Smooth muscle cell (in vitro differentiated cells): Measurements from ENCODE around the gene PVR. TPM values are rescaled to one million over a fixed set of nuclear protein-coding genes. Genes with fewer than 3 reads are reported as not detected.

Source experiments
- DNase-seq: peaks from one replicate; lab custom pipeline; 2025; ENCODE audit not compliant: unreplicated experiment; lab: John Stamatoyannopoulos, UW
- H2AFZ ChIP-seq: fragments of 200-600 bp; sonication (generic); 2 replicates; pipeline ENCODE4 v1.6.0; 2016; ENCODE audit warnings: antibody characterized with exemption, low read depth, mild to moderate bottlenecking
- H3F3A ChIP-seq: fragments of 200-600 bp; sonication (generic); 2 replicates; pipeline ENCODE4 v1.6.0; 2017; ENCODE audit warnings: antibody characterized with exemption, low read depth
- H3K27ac ChIP-seq: fragments of 200-600 bp; sonication (generic); 2 replicates; pipeline ENCODE4 v1.5.1; 2016; ENCODE audit warnings: low read depth, mild to moderate bottlenecking
- H3K27me3 ChIP-seq: fragments of 200-600 bp; sonication (generic); 2 replicates; pipeline ENCODE4 v1.6.1; 2016; ENCODE audit warnings: low read depth, mild to moderate bottlenecking
- H3K36me3 ChIP-seq: fragments of 200-600 bp; sonication (generic); 2 replicates; pipeline ENCODE4 v1.5.1; 2016; ENCODE audit warnings: low read depth
- H3K4me1 ChIP-seq: fragments of 200-600 bp; sonication (generic); 2 replicates; pipeline ENCODE4 v1.5.1; 2016; ENCODE audit warnings: low read depth
- H3K4me2 ChIP-seq: fragments of 200-600 bp; sonication (generic); 2 replicates; pipeline ENCODE4 v1.6.0; 2016; ENCODE audit warnings: mild to moderate bottlenecking
- H3K4me3 ChIP-seq: fragments of 200-600 bp; sonication (generic); 2 replicates; pipeline ENCODE4 v1.5.1; 2016; ENCODE audit warnings: mild to moderate bottlenecking
- H3K79me2 ChIP-seq: fragments of 200-600 bp; sonication (generic); 2 replicates; pipeline ENCODE4 v1.6.0; 2016; ENCODE audit warnings: low read depth, mild to moderate bottlenecking
- H3K9ac ChIP-seq: fragments of 200-600 bp; sonication (generic); 2 replicates; pipeline ENCODE4 v1.6.0; 2016; ENCODE audit warnings: low read depth
- H3K9me3 ChIP-seq: fragments of 200-600 bp; sonication (generic); replicated peaks from 2 replicates; pipeline ENCODE4 v1.5.1; 2016; ENCODE audit warnings: low read depth
- H4K20me1 ChIP-seq: fragments of 200-600 bp; sonication (generic); 2 replicates; pipeline ENCODE4 v1.6.0; 2016; ENCODE audit warnings: low read depth
- WGBS: methylation state at CpG from one replicate; pipeline ENCODE4 v1.1.7; 2016; ENCODE audit warnings: low lambda C conversion rate; 5-methylcytosine and 5-hydroxymethylcytosine counted together
- polyA plus RNA-seq: library from polyadenylated mRNA; unstranded; fragments of >200 nt; fragmentation: Nextera tagmentation; extraction: Ambion mirVana; gene quantifications from 2 replicates; pipeline ENCODE4 v1.2.1, GENCODE V29; 2016
- total RNA-seq: library from RNA; depleted of rRNA; stranded (reverse); fragments of >200 nt; gene quantifications from 2 replicates; pipeline ENCODE4 v1.2.3, GENCODE V29; 2014
- TF ChIP-seq, protein P1 (sequence below): fragments of 200-600 bp; sonication (generic); IDR thresholded peaks from 2 replicates; pipeline ENCODE4 v1.5.1; 2017; ENCODE audit warnings: borderline replicate concordance, mild to moderate bottlenecking, antibody characterized with exemption; ENCODE audit not compliant: insufficient read depth, poor library complexity, severe bottlenecking

PVR gene
- total and polyA plus RNA-seq, 2 experiments from 2014 or later = 25.4 to 35.0 TPM

DNA sequence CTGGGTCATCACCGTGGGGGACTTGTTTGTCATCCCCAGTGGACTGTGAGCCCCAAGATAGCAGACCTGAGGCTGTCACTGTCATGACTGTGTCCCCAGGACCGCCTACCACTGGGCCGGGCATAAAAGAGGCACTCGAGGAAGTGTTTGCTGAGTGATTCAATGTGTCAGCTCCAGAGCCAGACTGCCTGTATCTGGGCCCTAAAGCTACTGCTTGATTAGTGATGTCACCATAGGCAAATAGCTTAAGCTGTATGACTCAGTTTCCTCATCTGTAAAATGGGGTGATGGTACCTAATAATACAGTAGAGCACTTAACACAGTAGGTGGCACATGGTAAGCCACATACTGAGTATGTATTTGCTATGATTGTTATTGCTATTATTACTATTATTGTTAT, 16.4 kb downstream of the PVR start:
- H3K36me3 ChIP-seq = peaks cover 3% of the 10 kb centered on the region

DNA sequence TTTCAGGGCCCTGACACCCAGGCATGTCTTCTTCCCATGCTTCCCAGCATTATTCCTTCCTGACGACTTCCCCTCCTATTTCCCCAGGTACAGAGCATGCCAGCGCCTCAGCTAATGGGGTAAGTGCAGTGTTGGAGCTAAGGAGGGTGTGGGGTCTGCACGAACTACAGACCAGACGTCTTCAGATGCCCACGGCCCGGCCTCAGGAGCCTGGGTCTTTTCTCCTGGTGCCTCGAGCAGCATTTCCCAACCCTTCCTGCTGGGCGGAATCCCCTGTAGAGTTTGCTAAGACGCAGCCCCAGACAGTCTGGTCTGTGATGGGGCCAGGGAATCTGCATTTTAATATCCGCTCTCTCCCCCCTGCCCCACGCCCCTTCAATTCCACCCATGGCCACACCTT, 17.5 kb downstream of the PVR start:
- no peak overlapping the region for H3K4me2 ChIP-seq
- DNase-seq = no peak
- TF ChIP-seq, protein P1, sequence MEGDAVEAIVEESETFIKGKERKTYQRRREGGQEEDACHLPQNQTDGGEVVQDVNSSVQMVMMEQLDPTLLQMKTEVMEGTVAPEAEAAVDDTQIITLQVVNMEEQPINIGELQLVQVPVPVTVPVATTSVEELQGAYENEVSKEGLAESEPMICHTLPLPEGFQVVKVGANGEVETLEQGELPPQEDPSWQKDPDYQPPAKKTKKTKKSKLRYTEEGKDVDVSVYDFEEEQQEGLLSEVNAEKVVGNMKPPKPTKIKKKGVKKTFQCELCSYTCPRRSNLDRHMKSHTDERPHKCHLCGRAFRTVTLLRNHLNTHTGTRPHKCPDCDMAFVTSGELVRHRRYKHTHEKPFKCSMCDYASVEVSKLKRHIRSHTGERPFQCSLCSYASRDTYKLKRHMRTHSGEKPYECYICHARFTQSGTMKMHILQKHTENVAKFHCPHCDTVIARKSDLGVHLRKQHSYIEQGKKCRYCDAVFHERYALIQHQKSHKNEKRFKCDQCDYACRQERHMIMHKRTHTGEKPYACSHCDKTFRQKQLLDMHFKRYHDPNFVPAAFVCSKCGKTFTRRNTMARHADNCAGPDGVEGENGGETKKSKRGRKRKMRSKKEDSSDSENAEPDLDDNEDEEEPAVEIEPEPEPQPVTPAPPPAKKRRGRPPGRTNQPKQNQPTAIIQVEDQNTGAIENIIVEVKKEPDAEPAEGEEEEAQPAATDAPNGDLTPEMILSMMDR = no peak
- H3K36me3 ChIP-seq = no peaks in the 10 kb centered on the region
- H3K9me3 ChIP-seq = no peaks in the 10 kb centered on the region
- 94% methylated on average over 11 of the region's 11 CpGs for WGBS
- no peaks in the 10 kb centered on the region for H3K4me1 ChIP-seq
- H3K79me2 ChIP-seq = no peaks in the 10 kb centered on the region
- H3K27me3 ChIP-seq = no peaks in the 10 kb centered on the region
- H3F3A ChIP-seq = no peaks in the 10 kb centered on the region
- no peak overlapping the region for H2AFZ ChIP-seq
- no peak overlapping the region for H3K4me3 ChIP-seq
- no peak overlapping the region for H3K9ac ChIP-seq
- H4K20me1 ChIP-seq = no peaks in the 10 kb centered on the region
- H3K27ac ChIP-seq = no peak overlapping the region

More for the DNA sequence above, 16.4 kb downstream of the PVR start:
- Histone ChIP-seq H3K4me1 (no peaks in the 10 kb centered on the region), H4K20me1 (no peaks in the 10 kb centered on the region), H2AFZ (no peak overlapping the region), H3K27ac (no peak overlapping the region), H3K4me2 (no peak overlapping the region), H3K4me3 (no peak overlapping the region), H3K9me3 (no peaks in the 10 kb centered on the region), H3K9ac (no peak overlapping the region), H3K79me2 (no peaks in the 10 kb centered on the region), H3F3A (no peaks in the 10 kb centered on the region), H3K27me3 (no peaks in the 10 kb centered on the region)
- TF ChIP-seq, protein P1 = no peak
- no peak for DNase-seq
- WGBS = 93% methylated on average over 4 of the region's 4 CpGs

DNA sequence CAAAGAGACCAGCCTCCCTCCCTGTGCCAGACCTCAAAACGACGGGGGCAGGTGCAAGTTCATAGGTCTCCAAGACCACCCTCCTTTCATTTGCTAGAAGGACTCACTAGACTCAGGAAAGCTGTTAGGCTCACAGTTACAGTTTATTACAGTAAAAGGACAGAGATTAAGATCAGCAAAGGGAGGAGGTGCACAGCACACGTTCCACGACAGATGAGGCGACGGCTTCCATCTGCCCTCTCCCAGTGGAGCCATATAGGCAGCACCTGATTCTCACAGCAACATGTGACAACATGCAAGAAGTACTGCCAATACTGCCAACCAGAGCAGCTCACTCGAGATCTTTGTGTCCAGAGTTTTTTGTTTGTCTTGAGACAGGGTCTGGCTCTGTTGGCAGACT, 18.2 kb downstream of the PVR start:
- H3K9ac ChIP-seq = no peak overlapping the region
- no peaks in the 10 kb centered on the region for H3K27me3 ChIP-seq
- no peak overlapping the region for H3K27ac ChIP-seq
- no peaks in the 10 kb centered on the region for H3K9me3 ChIP-seq
- no peaks in the 10 kb centered on the region for H3K36me3 ChIP-seq
- H3K79me2 ChIP-seq = no peaks in the 10 kb centered on the region
- WGBS = 83% methylated on average over 7 of the region's 7 CpGs
- H3F3A ChIP-seq = no peaks in the 10 kb centered on the region
- H3K4me2 ChIP-seq = no peak overlapping the region
- TF ChIP-seq, protein P1 = no peak
- H3K4me3 ChIP-seq = no peak overlapping the region
- no peak for DNase-seq
- no peaks in the 10 kb centered on the region for H4K20me1 ChIP-seq
- no peak overlapping the region for H2AFZ ChIP-seq
- H3K4me1 ChIP-seq = no peaks in the 10 kb centered on the region

DNA sequence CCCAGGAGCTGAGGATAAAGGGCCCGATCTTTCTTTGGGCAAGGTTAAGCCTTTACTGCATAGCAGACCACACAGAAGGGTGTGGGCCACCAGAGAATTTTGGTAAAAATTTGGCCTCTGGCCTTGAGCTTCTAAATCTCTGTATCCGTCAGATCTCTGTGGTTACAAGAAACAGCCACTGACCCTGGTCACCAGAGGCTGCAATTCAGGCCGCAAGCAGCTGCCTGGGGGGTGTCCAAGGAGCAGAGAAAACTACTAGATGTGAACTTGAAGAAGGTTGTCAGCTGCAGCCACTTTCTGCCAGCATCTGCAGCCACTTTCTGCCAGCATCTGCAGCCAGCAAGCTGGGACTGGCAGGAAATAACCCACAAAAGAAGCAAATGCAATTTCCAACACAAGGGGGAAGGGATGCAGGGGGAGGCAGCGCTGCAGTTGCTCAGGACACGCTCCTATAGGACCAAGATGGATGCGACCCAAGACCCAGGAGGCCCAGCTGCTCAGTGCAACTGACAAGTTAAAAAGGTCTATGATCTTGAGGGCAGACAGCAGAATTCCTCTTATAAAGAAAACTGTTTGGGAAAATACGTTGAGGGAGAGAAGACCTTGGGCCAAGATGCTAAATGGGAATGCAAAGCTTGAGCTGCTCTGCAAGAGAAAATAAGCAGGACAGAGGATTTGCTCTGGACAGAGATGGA, 19.1 kb downstream of the PVR start:
- DNase-seq = no peak
- TF ChIP-seq, protein P1 = no peak
- Histone ChIP-seq H2AFZ (no peak overlapping the region), H3K9ac (no peak overlapping the region), H3K4me2 (no peak overlapping the region), H3K9me3 (no peaks in the 10 kb centered on the region), H4K20me1 (no peaks in the 10 kb centered on the region), H3K27me3 (no peaks in the 10 kb centered on the region), H3K27ac (no peak overlapping the region), H3K4me1 (no peaks in the 10 kb centered on the region), H3K79me2 (no peaks in the 10 kb centered on the region), H3K4me3 (no peak overlapping the region), H3K36me3 (no peaks in the 10 kb centered on the region), H3F3A (no peaks in the 10 kb centered on the region)
- 83% methylated on average over 7 of the region's 7 CpGs for WGBS
